Nephron (organoid): Measurements from ENCODE around the gene ABLIM2.

ENCODE experiments used
- H3K27ac Mint-ChIP-seq, 3 experiments: 2 replicates each; pipeline ENCODE4 v1.8.0; 2020; ENCODE audit warnings: mixed read lengths in 3 of 3, mild to moderate bottlenecking in 2 of 3, moderate library complexity in 1 of 3
- H3K27me3 Mint-ChIP-seq: 2 replicates; pipeline ENCODE4 v1.8.0; 2021; ENCODE audit warnings: low read depth, mild to moderate bottlenecking, moderate library complexity, mixed read lengths
- H3K36me3 Mint-ChIP-seq: 2 replicates; pipeline ENCODE4 v1.8.0; 2020; ENCODE audit warnings: low read depth, mixed read lengths
- H3K4me1 Mint-ChIP-seq: 2 replicates; pipeline ENCODE4 v1.8.0; 2020; ENCODE audit warnings: mixed read lengths
- H3K4me3 Mint-ChIP-seq, 3 experiments: 2 replicates each; pipeline ENCODE4 v1.8.0; 2020; ENCODE audit warnings: mild to moderate bottlenecking in 3 of 3, mixed read lengths in 3 of 3, moderate library complexity in 2 of 3
- H3K9me3 Mint-ChIP-seq: 2 replicates; pipeline ENCODE4 v1.8.0; 2020; ENCODE audit warnings: mixed read lengths
- TF ChIP-seq, protein P1 (sequence below), 3 experiments: fragments of 200-600 bp; sonication (generic); IDR thresholded peaks; one replicate each; pipeline ENCODE4 v1.5.0; 2021; ENCODE audit warnings: antibody characterized with exemption in 3 of 3; ENCODE audit not compliant: unreplicated experiment in 3 of 3

The ABLIM2 gene

DNA sequence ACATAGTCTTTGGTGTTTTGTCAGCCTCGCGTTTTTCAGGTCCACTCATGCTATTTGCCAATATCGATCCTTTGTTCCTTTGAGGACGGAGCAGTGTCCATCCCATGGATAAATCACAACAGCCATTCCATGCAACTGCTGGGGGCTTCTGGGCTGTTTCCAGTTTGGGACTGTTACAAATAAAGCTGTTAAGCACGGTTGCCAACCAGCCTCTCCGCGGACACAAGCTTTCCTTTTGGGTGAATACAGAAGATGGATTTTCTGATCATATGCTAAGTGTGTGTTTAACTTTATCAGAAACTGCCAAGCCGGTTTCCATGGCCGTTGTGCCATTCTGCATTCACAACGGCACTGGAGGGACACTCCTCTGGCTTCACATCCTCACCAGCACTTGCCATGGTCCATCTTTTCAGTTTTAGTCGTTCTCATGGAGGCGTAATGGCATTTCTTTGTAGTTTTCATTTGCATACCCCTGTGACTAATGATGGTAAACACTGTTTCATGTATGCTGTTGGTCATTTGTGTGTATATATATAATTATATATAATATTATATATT is 67.8 kb downstream of the ABLIM2 start:
- peaks cover 21% of the 10 kb centered on the region for H3K36me3 Mint-ChIP-seq
- H3K27ac Mint-ChIP-seq, result no peak overlapping the region
- no peaks in the 10 kb centered on the region for H3K4me1 Mint-ChIP-seq
- peaks cover 29% of the 10 kb centered on the region for H3K9me3 Mint-ChIP-seq
- no peak overlapping the region for H3K4me3 Mint-ChIP-seq
- H3K27me3 Mint-ChIP-seq, result peaks cover 16% of the 10 kb centered on the region
- TF ChIP-seq, protein P1, sequence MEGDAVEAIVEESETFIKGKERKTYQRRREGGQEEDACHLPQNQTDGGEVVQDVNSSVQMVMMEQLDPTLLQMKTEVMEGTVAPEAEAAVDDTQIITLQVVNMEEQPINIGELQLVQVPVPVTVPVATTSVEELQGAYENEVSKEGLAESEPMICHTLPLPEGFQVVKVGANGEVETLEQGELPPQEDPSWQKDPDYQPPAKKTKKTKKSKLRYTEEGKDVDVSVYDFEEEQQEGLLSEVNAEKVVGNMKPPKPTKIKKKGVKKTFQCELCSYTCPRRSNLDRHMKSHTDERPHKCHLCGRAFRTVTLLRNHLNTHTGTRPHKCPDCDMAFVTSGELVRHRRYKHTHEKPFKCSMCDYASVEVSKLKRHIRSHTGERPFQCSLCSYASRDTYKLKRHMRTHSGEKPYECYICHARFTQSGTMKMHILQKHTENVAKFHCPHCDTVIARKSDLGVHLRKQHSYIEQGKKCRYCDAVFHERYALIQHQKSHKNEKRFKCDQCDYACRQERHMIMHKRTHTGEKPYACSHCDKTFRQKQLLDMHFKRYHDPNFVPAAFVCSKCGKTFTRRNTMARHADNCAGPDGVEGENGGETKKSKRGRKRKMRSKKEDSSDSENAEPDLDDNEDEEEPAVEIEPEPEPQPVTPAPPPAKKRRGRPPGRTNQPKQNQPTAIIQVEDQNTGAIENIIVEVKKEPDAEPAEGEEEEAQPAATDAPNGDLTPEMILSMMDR (IDR thresholded peaks at IDR 0.05; ENCODE audit: unreplicated experiment in 3 of 3), result no peak

DNA sequence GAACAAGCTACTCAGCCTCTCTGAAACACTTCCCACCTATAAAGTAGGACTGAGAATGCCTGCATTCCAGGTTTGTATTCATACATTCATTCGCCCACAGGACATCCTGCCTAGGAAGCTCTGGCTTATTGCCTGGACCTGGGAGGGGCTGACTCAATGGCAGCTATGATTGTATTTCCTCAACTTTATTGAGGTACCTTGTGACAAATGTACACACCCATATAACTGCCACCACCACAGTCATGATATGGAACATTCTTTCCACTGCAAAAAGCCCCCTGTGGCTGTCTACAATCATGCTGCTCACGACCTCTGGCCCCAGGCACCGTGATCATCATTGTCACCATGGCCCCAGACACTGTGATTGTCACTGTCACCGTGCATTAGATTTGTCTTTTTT is 68.3 kb downstream of the ABLIM2 start:
- TF ChIP-seq, protein P1 (IDR thresholded peaks at IDR 0.05; ENCODE audit: unreplicated experiment in 3 of 3), result no peak
- Mint-ChIP-seq H3K4me3 (no peak overlapping the region), H3K9me3 (peaks cover 25% of the 10 kb centered on the region), H3K27me3 (peaks cover 16% of the 10 kb centered on the region), H3K4me1 (no peaks in the 10 kb centered on the region), H3K27ac (no peak overlapping the region), H3K36me3 (peaks cover 17% of the 10 kb centered on the region)

- Mint-ChIP-seq H3K9me3 (peaks cover 23% of the 10 kb centered on the region), H3K4me3 (no peak overlapping the region), H3K27ac (no peak overlapping the region), H3K27me3 (peaks cover 16% of the 10 kb centered on the region), H3K4me1 (no peaks in the 10 kb centered on the region), H3K36me3 (peaks cover 17% of the 10 kb centered on the region)
- TF ChIP-seq, protein P1 (IDR thresholded peaks at IDR 0.05; ENCODE audit: unreplicated experiment in 3 of 3), result no peak
These were observed 68.8 kb downstream of the ABLIM2 start for GRCh38 chr4:8089862-8090261.

DNA sequence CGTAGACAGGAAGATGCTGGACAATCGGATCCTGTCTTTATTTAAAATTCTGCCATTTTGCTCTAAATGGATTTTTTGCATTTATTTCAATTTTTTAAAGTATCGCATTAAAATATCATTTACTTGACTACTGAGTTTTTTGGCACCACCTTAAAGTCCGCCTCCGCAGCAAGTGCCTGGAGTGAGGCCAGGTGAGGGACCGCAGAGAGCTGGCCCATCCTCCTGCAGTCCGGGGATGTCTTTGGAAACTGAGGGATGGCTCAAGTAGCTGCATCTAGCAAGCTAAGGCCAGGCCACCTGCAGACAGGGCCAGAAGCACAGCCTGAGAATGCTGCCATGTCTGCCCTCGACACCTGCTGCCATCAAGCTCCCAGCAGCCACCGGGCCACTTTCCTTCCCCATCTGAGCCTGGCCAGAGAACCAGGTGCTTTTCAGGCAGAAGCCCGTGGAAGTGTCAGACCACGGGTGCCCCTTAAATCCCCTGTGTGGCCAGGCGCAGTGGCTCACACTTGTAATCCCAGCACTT is 69.6 kb downstream of the ABLIM2 start:
- H3K4me3 Mint-ChIP-seq, result no peak overlapping the region
- no peak overlapping the region for H3K27ac Mint-ChIP-seq
- peaks cover 16% of the 10 kb centered on the region for H3K27me3 Mint-ChIP-seq
- TF ChIP-seq, protein P1 (IDR thresholded peaks at IDR 0.05; ENCODE audit: unreplicated experiment in 3 of 3), result no peak
- peaks cover 15% of the 10 kb centered on the region for H3K9me3 Mint-ChIP-seq
- peaks cover 13% of the 10 kb centered on the region for H3K36me3 Mint-ChIP-seq
- H3K4me1 Mint-ChIP-seq, result no peaks in the 10 kb centered on the region

DNA sequence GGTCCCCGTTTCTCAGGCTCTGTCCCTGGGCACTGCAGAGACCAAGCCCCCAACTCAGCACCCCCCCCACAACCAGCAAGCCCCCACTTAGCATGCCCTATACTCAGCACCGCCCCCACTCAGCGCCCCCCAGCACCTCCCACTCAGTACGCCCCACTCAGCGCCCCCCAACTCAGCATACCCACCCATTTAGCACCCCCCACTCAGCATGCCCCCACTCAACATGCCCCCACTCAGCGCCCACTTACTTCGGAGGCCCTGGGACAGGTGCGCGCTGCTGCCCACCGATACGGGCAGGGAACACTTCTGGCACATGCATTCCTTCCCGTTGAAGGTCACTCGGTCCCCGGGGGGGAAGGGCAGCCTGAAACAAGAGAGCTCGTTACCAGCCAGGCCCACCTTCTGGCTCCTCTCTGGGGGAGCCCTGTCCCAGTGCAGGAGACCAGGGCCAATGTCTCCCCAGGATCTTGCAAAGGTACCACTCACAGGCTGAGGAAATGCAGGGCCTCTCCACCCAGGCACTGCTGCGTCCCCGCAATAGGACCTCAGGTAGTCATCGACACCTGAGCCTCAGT is 70.6 kb downstream of the ABLIM2 start:
- peaks cover 24% of the 10 kb centered on the region for H3K27me3 Mint-ChIP-seq
- TF ChIP-seq, protein P1 (IDR thresholded peaks at IDR 0.05; ENCODE audit: unreplicated experiment in 3 of 3), result no peak
- H3K4me3 Mint-ChIP-seq, result no peak overlapping the region
- H3K9me3 Mint-ChIP-seq, result peaks cover 6% of the 10 kb centered on the region
- no peak overlapping the region for H3K27ac Mint-ChIP-seq
- H3K4me1 Mint-ChIP-seq, result no peaks in the 10 kb centered on the region
- peaks cover 4% of the 10 kb centered on the region for H3K36me3 Mint-ChIP-seq
